ENCODE results near the gene APOO.

Gene APOO

GRCh38 chrX:23815376-23815775 lies 92.4 kb downstream of the APOO start:
- no peak for DNase-seq

DNA sequence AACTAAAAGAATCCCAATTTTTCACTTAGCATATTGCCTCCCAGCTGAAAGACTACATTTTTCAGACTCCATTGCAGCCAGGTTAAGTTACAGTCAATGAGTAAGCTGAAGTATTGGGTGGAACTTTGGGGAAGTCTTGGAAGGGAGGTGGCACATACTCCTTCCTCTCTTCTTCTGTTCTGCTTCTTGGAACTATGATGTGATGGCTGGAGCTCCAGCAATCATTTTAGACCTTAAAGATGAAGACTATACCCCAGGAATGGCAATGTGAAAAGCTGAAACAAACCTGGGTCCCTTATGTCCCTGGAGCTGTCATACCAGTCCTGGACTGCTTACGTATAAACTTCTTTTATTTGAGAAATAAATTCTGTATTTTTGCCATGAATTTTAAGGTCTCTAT lies 93.9 kb downstream of the APOO start:
- DNase-seq = no peak

DNA sequence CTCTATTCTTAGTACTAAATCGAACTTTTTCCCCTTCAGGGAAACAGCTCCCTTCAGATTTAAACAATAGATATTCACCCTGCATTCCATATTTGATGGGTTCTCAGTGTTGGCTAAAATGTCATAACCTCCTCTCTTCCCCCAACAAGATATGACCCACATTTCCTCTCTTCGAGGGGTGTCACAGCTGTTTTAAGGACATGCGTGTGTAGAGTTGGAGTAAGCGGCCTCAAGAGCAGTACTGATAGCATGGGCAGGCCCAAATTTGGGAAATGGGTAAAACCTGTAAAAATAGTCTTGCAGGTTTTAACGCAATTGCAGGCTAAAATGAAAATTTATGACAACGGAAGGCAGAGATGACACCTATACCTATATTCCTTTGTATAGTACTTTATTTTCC lies 96.1 kb downstream of the APOO start:
- no peak for DNase-seq

GRCh38 chrX:23811108-23811651 lies 96.6 kb downstream of the APOO start:
- DNase-seq = peak; percentile 35

DNA sequence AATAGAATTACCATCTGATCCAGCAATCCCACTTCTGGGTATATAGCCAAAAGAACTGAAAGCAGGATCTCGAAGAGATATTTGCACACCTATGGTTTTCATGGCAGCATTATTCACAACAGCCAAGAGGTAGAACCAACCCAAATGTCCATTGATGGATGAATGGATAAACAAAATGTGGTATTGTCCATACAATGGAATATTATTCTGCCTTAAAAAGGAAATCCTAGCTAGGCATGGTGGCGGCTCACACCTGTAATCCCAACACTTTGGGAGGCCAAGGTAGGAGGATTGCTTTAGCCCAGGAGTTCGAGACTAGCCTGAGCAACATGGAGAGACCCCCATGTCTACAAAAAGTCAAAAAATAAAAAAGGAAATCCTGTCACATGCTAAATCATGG lies 97.5 kb downstream of the APOO start:
- no peak for DNase-seq

- DNase-seq = no peak
Observed at GRCh38 chrX:23805389-23805788, 102.3 kb downstream of the APOO start.

DNA sequence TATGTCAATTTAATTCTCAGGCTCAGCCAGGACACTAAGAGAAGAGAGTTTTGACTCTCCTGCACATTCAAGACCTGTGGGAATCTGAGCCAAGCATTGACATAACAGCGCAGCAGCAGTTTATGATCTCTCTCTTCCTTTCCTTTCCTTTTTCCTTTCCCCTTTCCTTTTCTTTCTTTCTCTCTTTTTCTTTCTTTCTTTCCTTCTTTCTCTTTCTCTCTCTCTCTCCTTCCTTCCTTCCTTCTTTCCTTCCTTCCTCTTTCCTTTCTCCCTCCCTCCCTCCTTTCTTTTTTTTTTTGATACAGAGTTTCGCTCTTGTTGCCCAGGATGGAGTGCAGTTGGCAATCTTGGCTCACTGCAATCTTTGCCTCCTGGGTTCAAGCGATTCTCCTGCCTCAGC lies 103.2 kb downstream of the APOO start:
- no peak for DNase-seq

GRCh38 chrX:23803931-23804381 lies 103.8 kb downstream of the APOO start:
- DNase-seq = no peak

- DNase-seq = no peak
Observed at GRCh38 chrX:23802431-23802830, 105.3 kb downstream of the APOO start.

DNA sequence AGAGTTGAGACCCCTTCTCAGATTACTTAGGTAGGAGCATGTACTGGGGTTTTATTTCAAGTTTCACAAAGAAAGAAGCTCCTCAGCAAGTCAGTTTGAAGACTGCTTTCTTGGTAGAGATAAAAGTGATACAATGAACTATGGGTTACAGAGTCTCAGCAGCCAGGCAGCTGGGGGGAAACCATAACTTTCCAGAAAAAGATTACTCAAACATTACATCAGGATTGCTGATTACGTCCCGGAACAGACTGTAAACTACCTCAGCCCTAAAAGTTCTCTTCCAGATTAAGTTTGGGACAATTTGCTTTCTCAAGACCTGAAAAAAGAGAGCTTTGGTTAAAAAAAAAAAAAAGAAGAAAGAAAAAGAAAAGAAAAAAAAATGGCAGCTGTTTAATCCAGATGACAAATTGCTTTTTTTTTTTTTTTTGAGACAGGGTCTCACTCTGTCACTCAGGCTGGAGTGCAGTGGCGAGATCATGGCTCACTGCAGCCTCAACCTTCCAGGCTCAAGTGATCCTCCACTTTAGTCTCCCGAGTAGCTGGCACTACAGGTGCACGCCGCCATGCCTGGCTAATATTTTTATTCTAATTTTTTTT lies 108.2 kb downstream of the APOO start:
- no peak for DNase-seq

GRCh38 chrX:23797371-23798128 lies 110.2 kb downstream of the APOO start:
- no peak for DNase-seq

DNA sequence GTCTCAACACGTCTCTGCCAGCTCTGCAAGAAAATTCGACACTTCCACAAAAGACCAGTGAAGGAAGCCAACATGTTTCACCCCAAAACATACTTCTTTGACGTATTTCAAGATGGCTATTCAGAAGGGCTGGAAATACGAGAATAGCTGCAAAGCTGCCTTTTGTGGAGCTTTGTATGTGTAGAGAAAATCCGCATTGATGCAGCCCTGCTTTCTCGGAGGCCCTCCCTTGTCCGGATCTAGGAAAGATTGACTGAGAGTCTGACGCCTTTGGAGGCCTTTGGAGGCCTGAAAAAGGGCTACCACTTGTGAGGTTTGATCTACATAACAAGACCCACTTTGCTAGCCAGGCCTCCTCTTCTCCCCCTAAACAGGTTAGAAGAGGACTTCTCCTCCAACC lies 112.5 kb downstream of the APOO start:
- DNase-seq = no peak

DNA sequence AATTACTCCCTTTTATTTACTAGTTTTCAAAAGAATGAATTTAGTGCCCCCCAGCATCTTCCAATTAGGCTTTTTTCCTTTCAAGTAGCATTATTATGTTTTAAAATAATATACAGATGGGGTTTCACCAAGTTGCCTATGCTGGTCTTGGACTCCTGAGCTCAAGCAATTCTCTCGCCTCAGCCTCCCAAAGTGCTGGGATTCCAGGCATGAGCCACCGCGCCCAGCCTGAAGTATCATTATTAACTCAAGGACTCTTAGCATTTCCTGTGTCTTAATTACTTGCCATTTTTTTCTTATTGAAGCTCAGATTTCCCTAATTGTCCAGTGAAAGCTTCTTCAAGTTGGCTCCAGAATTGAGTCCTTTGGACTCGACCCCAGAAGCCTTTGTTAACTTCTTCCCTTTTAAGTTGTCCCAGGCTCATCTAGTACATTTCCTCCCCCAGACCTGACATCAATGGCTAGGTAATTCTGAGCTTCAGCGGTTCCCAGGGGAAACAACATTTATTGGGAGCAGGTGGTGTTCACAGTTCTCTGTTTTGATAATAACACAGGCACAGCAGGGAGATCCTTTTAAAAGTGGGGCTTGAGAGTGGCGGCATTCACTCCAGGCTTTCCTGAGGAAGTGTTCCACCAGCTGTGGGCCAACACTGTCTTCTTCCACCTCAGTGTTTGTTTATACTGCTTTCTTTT lies 114.7 kb downstream of the APOO start:
- no peak for DNase-seq

GRCh38 chrX:23790155-23790497 lies 117.6 kb downstream of the APOO start:
- DNase-seq = no peak

GRCh38 chrX:23789386-23790154 lies 118.2 kb downstream of the APOO start:
- DNase-seq = no peak

DNA sequence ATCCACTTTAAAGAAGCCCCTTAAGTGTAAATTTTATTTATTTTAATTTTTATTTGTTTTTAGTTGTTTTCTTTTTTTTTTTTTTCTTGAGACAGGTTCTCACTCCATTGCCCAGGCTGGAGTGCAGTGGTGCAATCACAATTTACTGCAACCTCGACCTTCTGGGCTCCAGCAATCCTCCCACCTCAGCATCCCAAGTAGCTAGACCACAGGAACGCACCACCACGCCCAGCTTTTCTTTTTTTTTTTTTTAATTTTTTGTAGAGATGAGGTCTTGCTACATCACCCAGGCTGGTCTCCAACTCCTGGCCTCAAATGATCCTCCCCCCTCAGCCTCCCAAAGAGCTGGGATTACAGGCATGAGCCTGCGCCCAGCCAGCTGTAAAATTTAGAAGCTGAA lies 118.8 kb downstream of the APOO start:
- DNase-seq = no peak

DNA sequence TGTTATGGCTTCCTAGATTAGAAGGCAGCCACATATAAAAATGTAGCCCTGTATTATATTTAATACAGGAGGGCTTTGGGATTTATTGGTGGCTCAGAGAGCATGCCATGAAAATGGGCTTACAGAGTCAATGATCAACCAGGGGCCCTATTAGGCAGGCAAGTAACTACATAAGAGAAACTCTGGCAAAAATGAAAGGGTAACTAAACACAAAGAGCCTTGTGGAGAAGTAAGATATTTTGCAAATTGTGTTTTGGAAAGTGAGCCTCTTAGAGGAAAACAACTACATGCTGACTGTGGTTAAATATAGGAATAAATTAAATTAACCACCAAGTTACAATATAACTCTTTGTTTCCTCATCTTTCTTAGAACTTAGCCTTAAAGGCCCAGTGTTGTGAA lies 119.2 kb downstream of the APOO start:
- DNase-seq = no peak

GRCh38 chrX:23787745-23788118 lies 120.0 kb downstream of the APOO start:
- DNase-seq = no peak

DNA sequence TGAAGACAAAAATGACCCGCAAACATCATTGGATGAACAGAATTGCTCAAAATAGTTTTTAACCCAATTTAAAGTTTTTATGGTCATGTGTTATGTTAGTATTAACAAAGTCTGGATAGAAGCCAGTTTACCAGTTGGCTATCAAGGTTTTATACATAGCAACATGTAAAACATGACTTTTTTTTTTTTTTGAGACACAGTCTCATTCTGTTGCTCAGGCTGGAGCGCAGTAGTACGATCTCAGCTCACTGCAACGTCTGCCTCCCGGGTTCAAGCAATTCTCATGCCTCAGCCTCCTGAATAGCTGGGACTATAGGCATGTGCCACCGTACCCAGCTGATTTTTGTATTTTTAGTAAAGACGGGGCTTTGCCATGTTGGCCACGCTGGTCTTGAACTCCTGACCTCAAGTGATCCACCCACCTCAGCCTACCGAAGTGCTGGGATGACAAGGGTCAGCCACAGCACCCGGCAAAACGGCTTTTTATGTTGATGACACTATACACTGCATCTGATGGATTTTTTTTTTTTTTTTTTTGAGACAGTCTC lies 121.4 kb downstream of the APOO start:
- DNase-seq = peak; percentile 54

- no peak for DNase-seq
Observed at GRCh38 chrX:23785580-23785979, 122.2 kb downstream of the APOO start.

- DNase-seq = peak; percentile 35
Observed at GRCh38 chrX:23784470-23785331, 123.0 kb downstream of the APOO start.
